Common myeloid progenitor, CD34-positive (primary cell): ENCODE data around the gene PTPRT.

Experiments used
- CTCF ChIA-PET: fragments of 350-600 bp; sonication (Branson Sonifier 250); formaldehyde crosslinking; loops from one replicate; lab custom pipeline; 2021; ENCODE audit warnings: antibody characterized with exemption; lab: Charles Lee
- POLR2A ChIA-PET: fragments of 350-600 bp; sonication (Branson Sonifier 250); formaldehyde crosslinking; loops from one replicate; lab custom pipeline; 2021; ENCODE audit warnings: antibody characterized with exemption; lab: Charles Lee
- DNase-seq, 3 donors: peaks; one replicate each; pipeline versions ENCODE4 v3.0.0 to v3.0.0-alpha.2; 2013
- H3K27ac ChIP-seq, 2 experiments: 1 replicate in 1 of 2; 2 replicates in 1 of 2; pipeline ENCODE4 v1.7.0; 2013; ENCODE audit warnings: inconsistent platforms in 2 of 2, low read length in 2 of 2, mild to moderate bottlenecking in 2 of 2, low read depth in 1 of 2, moderate library complexity in 1 of 2; ENCODE audit not compliant: severe bottlenecking in 2 of 2, insufficient read depth in 1 of 2, poor library complexity in 1 of 2
- H3K27me3 ChIP-seq, 5 experiments: replicated peaks in 2 of 5; 1 replicate in 3 of 5; 2 replicates in 2 of 5; pipeline versions ENCODE4 v1.6.1 to v1.7.0; 2013; ENCODE audit warnings: low read length in 4 of 5, mild to moderate bottlenecking in 2 of 5, moderate library complexity in 2 of 5, inconsistent platforms in 1 of 5; ENCODE audit not compliant: insufficient read depth in 5 of 5, control insufficient read depth in 4 of 5
- H3K36me3 ChIP-seq, 4 experiments: 1 replicate in 2 of 4; 2 replicates in 2 of 4; pipeline versions ENCODE4 v1.6.1 to v1.7.0; 2013; ENCODE audit warnings: low read length in 3 of 4, control low read depth in 1 of 4, mild to moderate bottlenecking in 1 of 4; ENCODE audit not compliant: control insufficient read depth in 4 of 4, insufficient read depth in 4 of 4
- H3K4me1 ChIP-seq, 4 experiments: 1 replicate in 3 of 4; 2 replicates in 1 of 4; pipeline versions ENCODE4 v1.6.1 to v1.7.1; 2013; ENCODE audit warnings: low read length in 3 of 4, mild to moderate bottlenecking in 3 of 4, control low read depth in 1 of 4, inconsistent platforms in 1 of 4, moderate library complexity in 1 of 4; ENCODE audit not compliant: control insufficient read depth in 4 of 4, insufficient read depth in 4 of 4; ENCODE audit errors: control extremely low read depth in 1 of 4
- H3K4me3 ChIP-seq, 7 experiments: 1 replicate in 4 of 7; 2 replicates in 3 of 7; pipeline versions ENCODE4 v1.5.1 to v1.7.0; 2013; ENCODE audit warnings: mild to moderate bottlenecking in 7 of 7, low read length in 6 of 7, moderate library complexity in 6 of 7, inconsistent platforms in 2 of 7, low read depth in 2 of 7, control low read depth in 1 of 7; ENCODE audit not compliant: insufficient read depth in 4 of 7, control insufficient read depth in 1 of 7; ENCODE audit errors: extremely low read depth in 1 of 7
- H3K9me3 ChIP-seq, 5 experiments: 1 replicate in 4 of 5; 2 replicates in 1 of 5; pipeline versions ENCODE4 v1.6.1 to v1.7.1; 2013; ENCODE audit warnings: low read length in 4 of 5, mild to moderate bottlenecking in 2 of 5, inconsistent platforms in 1 of 5, low read depth in 1 of 5, moderate library complexity in 1 of 5; ENCODE audit not compliant: control insufficient read depth in 4 of 5, insufficient read depth in 2 of 5; ENCODE audit errors: control extremely low read depth in 1 of 5
- whole genome bisulfite sequencing: methylation state at CpG from one replicate; pipeline ENCODE4 v1.1.5; 2013; ENCODE audit not compliant: insufficient coverage; 5-methylcytosine and 5-hydroxymethylcytosine counted together

The PTPRT gene

DNA sequence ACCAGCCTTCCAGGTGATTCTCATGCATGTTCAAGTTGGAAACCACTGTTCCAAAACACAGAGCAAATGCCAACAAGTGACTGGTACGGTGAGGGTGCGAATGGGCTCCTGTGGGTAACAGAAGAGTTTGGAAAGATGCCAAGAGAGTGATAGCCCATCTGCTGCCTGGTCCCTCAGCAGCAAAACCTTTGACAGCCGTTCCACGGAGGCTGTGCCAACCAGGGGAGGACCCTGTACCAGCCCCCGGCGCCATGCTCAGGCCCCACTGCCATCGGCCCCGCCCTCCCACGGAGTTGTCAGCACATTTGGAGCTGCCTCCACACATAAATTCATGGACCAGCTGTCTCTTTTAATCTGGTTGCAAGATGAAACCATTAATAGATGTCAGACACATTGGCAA is 4.4 kb upstream of the PTPRT start:
- ChIA-PET POLR2A (no interaction called here), CTCF (no interaction called here)
- H3K27ac ChIP-seq, result no peak overlapping the region
- H3K4me1 ChIP-seq, result peaks cover 0 to 6% (median 2%) of the 10 kb centered on the region in 4 experiments
- no peak for DNase-seq
- no peaks in the 10 kb centered on the region for H3K9me3 ChIP-seq
- no peaks in the 10 kb centered on the region for H3K36me3 ChIP-seq
- no peak overlapping the region for H3K4me3 ChIP-seq
- H3K27me3 ChIP-seq, result peaks cover 0 to 38% (median 17%) of the 10 kb centered on the region in 5 experiments
- 89% methylated on average over 9 of the region's 9 CpGs for WGBS

DNA sequence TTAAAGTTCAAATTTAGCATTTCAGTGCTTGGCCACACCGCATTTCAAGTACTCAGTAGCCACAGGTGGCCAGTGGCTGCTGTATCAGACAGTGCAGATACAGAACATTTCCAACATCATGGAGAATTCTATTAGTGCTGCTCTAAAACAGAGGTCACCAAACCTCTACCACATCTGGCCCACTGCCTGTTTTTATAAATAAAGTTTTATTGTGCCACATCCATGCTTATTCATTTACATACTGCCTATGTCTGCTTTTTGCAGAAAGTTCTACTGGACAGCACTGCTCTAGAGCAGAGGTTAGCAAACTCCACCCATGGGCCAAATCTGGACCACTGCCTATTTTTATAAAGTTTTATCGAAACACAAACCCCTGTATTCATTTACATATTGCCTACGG is 3.7 kb upstream of the PTPRT start:
- H3K4me1 ChIP-seq, result peaks cover 0 to 11% (median 4%) of the 10 kb centered on the region in 4 experiments
- CTCF ChIA-PET, result interaction anchor here (1.2 kb wide), 1 partner anchor 24 kb away, joined by 3 read pairs; no protein-coding TSS in a partner anchor
- peaks cover 0 to 45% (median 20%) of the 10 kb centered on the region in 5 experiments for H3K27me3 ChIP-seq
- POLR2A ChIA-PET, result no interaction called here
- no peak for DNase-seq
- H3K27ac ChIP-seq, result no peak overlapping the region
- H3K36me3 ChIP-seq, result no peaks in the 10 kb centered on the region
- 100% methylated on average over 1 of the region's 3 CpGs for WGBS
- no peak overlapping the region for H3K4me3 ChIP-seq
- H3K9me3 ChIP-seq, result no peaks in the 10 kb centered on the region

DNA sequence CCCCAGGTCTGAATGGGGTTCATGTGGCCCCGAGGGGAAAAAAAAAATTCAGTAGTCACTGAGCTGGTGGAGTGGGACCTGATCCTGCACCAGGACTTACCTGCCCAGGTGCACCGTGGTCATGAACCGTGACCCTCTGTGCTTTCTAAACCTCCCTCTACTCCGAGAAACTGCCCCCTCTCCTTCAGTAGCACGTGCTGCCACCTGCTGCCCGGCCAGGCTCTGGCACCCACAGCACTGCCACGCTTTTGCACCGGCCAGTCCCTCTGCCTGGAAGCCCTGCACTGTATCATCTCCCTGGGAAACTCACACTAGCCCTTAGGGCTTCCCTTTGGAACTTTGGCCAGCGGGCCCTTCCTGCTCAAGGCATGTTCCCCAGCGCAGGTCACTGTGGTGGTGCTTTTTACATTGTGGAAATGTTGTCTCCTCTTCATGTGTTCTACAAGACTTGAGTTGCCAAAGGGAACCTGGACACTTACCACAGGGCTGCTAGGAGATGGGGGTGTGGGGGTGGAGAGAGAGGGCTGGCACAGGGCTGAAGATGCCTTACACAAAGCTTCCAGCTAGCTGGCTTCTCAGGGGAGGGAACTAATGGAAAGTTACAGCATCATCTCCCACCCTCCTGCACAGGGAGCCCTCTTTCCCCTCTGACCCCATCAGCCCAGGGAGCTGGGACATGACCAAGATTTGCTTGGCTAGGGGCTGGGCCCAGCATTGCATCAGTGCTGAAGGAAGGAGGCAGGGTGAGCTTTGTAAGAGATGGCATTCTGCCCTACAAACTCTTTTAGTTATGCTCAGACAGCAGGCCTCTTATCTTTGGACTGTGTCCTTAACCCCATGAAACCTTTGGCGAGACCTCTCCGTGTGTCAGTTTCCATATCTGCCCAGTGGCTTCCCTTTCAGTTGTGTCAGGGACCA is 2.5 kb upstream of the PTPRT start:
- H3K27me3 ChIP-seq, result peaks cover 0 to 57% (median 30%) of the 10 kb centered on the region in 5 experiments
- DNase-seq, result peak in 2 of 3 donors; percentile 15 to 28
- no peaks in the 10 kb centered on the region for H3K36me3 ChIP-seq
- ChIA-PET POLR2A (interaction anchor here (0.6 kb wide), 1 partner anchor 744 kb away, joined by 3 read pairs; no protein-coding TSS in a partner anchor), CTCF (interaction anchor here (0.6 to 1.5 kb wide), 8 partner anchors 9 to 1516 kb away, joined by 3 to 4 read pairs (median 3); no protein-coding TSS in a partner anchor)
- no peaks in the 10 kb centered on the region for H3K9me3 ChIP-seq
- peaks cover 0 to 14% (median 5%) of the 10 kb centered on the region in 4 experiments for H3K4me1 ChIP-seq
- H3K27ac ChIP-seq, result no peak overlapping the region
- H3K4me3 ChIP-seq, result no peak overlapping the region
- 25% methylated on average over 9 of the region's 12 CpGs for WGBS

DNA sequence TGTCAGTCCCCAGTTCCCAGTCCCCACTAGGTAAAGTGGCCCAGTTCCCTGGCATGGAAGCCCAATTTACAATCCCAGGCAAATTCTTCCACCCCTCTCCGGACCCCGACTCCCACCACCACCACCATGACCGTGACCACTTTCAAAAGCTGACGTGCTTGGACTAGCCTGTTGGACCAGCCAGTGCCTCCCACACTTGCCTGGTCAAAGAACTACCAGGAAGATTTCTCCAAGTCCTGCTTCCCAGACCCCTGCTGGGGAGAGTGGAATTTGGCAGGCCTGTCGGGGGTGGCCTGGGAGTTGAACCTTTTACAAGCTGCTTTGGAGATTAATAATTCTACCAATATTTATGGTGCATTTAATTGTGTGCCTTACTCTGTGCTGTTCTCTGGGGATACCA is 1.4 kb upstream of the PTPRT start:
- no peak for DNase-seq
- H3K27ac ChIP-seq, result no peak overlapping the region
- no peaks in the 10 kb centered on the region for H3K36me3 ChIP-seq
- no peak overlapping the region for H3K4me3 ChIP-seq
- H3K9me3 ChIP-seq, result no peaks in the 10 kb centered on the region
- H3K4me1 ChIP-seq, result peaks cover 0 to 14% (median 5%) of the 10 kb centered on the region in 4 experiments
- H3K27me3 ChIP-seq, result peaks cover 8 to 66% (median 34%) of the 10 kb centered on the region in 5 experiments
- 100% methylated on average over 1 of the region's 5 CpGs for WGBS
- ChIA-PET CTCF (interaction anchor here (0.6 to 1.5 kb wide), 6 partner anchors 9 to 1241 kb away, joined by 3 to 4 read pairs (median 3); no protein-coding TSS in a partner anchor), POLR2A (no interaction called here)

DNA sequence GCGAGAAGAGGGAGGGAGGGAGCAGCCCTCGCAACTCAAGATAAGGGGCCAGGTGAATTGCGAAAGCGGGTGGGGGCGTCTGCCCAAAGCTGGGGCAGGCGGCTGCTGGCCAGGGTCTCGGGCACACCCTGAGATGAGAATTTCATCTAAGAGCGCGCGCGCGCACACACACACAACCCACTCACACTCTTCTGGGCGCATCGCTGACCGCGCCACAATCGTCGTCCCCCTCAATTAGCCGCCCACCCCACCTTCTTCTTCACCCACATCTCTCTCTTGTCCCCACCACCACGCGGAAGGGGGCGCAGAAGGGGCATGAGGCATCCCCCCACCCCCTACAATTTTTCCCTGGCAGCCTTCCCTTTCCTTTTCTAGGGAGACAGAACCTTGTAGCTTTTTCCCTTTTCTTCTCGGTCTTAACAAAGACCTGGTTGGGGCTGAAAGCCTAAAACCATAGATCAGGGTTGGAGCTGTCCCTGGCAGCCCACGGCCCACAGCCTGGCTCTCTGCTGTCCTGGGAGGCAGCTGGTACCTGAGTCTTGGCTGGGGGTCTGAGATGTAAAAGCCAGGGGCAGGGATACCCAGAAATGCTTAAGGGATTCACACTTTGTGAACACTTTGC is 737 bp upstream of the PTPRT start:
- Histone ChIP-seq H3K9me3 (no peaks in the 10 kb centered on the region), H3K27ac (no peak overlapping the region), H3K27me3 (peaks cover 8 to 72% (median 36%) of the 10 kb centered on the region in 5 experiments), H3K4me1 (peaks cover 0 to 14% (median 5%) of the 10 kb centered on the region in 4 experiments), H3K36me3 (no peaks in the 10 kb centered on the region), H3K4me3 (no peak overlapping the region)
- POLR2A ChIA-PET, result no interaction called here
- DNase-seq, result no peak
- 11% methylated on average over 20 of the region's 24 CpGs for WGBS
- CTCF ChIA-PET, result interaction anchor here (1.4 to 3.3 kb wide), 2 partner anchors 8 to 1452 kb away, joined by 4 to 12 read pairs; no protein-coding TSS in a partner anchor

DNA sequence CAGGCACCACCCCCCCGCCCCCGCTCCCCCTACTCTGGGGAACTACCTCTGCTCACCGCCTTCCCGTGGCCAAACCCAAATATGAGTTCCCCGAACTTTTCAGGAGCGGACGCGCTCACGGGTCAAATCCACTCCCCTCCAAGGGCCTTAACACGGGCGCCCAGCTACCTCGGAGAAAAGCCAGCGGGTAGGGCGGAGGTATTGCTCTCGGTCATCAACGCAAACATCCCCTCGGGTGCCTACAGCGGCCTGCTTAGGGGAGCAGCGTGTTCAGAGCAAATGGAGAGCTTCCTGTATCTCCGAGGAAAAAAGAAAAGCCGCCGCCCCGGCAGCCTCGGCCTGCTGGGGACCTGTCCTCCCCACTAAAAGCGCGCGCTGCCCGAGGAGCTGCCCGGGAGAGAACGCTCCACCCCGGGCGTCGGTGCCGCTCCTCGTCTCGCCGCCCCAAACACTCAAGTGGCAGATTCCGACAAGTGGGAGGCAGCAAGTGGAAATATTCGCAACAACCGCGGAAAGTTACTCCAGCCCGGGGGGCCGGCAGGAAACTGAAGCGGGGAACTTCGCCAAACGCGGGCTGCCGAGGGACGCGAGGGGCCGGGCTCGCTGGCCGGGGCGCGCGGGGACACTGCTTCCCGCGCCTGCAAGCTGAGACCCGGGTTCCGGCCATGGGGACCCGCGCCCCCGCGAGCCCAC is 699 bp downstream of the PTPRT start:
- DNase-seq, result peak in 1 of 3 donors; percentile 2
- Histone ChIP-seq H3K27ac (no peak overlapping the region), H3K36me3 (no peaks in the 10 kb centered on the region), H3K9me3 (no peaks in the 10 kb centered on the region), H3K4me1 (peaks cover 0 to 14% (median 5%) of the 10 kb centered on the region in 4 experiments), H3K4me3 (peak overlapping the region in 2 of 7 experiments; percentile 5 to 19), H3K27me3 (peaks cover 8 to 83% (median 41%) of the 10 kb centered on the region in 5 experiments)
- CTCF ChIA-PET, result interaction anchor here (1.3 to 3.3 kb wide), 2 partner anchors 201 to 1451 kb away, joined by 3 to 12 read pairs; no protein-coding TSS in a partner anchor
- POLR2A ChIA-PET, result no interaction called here
- WGBS, result 3% methylated on average over 61 of the region's 64 CpGs
